CD14-positive monocyte (primary cell): ENCODE results near the gene IVD. TPM values are rescaled to one million over a fixed set of nuclear protein-coding genes. Genes with fewer than 3 reads are reported as not detected.
A peak's percentile ranks its signal among the peaks of the same experiment; 100 is the strongest.
"Not testable (repeated sequence)": the region's sequence is repeated elsewhere in the genome, so short reads cannot be mapped to it uniquely, and the experiment has no call there.

Experiments used
- DNase-seq, 3 donors: peaks; one replicate each; pipeline ENCODE4 v3.0.0-alpha.2; 2011 to 2022
- H2AFZ ChIP-seq: 2 replicates; pipeline ENCODE4 v1.6.0; 2012; ENCODE audit warnings: mild to moderate bottlenecking, low read depth, low read length, inconsistent platforms; ENCODE audit not compliant: insufficient read depth, poor library complexity, severe bottlenecking
- H3K27ac ChIP-seq, 2 donors: 1 replicate in 1 of 2; 2 replicates in 1 of 2; pipeline ENCODE4 v1.5.1; 2012 to 2013; ENCODE audit warnings: low read length in 2 of 2, control low read depth in 1 of 2, inconsistent platforms in 1 of 2, low read depth in 1 of 2, mild to moderate bottlenecking in 1 of 2
- H3K27me3 ChIP-seq, 2 donors: one replicate each; pipeline versions ENCODE4 v1.6.0 to v1.6.1; 2011 to 2013; ENCODE audit warnings: low read length in 2 of 2; ENCODE audit not compliant: control insufficient read depth in 2 of 2, insufficient read depth in 2 of 2
- H3K36me3 ChIP-seq, 2 donors: replicated peaks in 1 of 2; 1 replicate in 1 of 2; 2 replicates in 1 of 2; pipeline versions ENCODE4 v1.5.1 to v1.6.1; 2012 to 2013; ENCODE audit warnings: low read length in 2 of 2, control low read depth in 1 of 2, inconsistent platforms in 1 of 2, mild to moderate bottlenecking in 1 of 2; ENCODE audit not compliant: insufficient read depth in 2 of 2, control insufficient read depth in 1 of 2
- H3K4me1 ChIP-seq, 2 donors: 1 replicate in 1 of 2; 2 replicates in 1 of 2; pipeline versions ENCODE4 v1.5.1 to v1.6.1; 2012 to 2013; ENCODE audit warnings: low read length in 2 of 2, control low read depth in 1 of 2, inconsistent platforms in 1 of 2, mild to moderate bottlenecking in 1 of 2, moderate library complexity in 1 of 2; ENCODE audit not compliant: insufficient read depth in 2 of 2, control insufficient read depth in 1 of 2
- H3K4me2 ChIP-seq: replicated peaks from 2 replicates; pipeline ENCODE3; 2012; ENCODE audit warnings: low read length, moderate library complexity, mild to moderate bottlenecking; ENCODE audit not compliant: poor library complexity, severe bottlenecking; ENCODE audit errors: extremely low read depth
- H3K4me3 ChIP-seq, 3 experiments: fragments of 200-600 bp in 1 of 3; sonication (generic) in 1 of 3; replicated peaks in 1 of 3; 1 replicate in 2 of 3; 2 replicates in 1 of 3; pipeline ENCODE4 v1.5.1; 2011 to 2013; ENCODE audit warnings: low read length in 3 of 3, mild to moderate bottlenecking in 3 of 3, control low read depth in 2 of 3, low read depth in 2 of 3, inconsistent platforms in 1 of 3, moderate library complexity in 1 of 3
- H3K79me2 ChIP-seq: 2 replicates; pipeline ENCODE4 v1.6.0; 2012; ENCODE audit warnings: mild to moderate bottlenecking, control low read depth, inconsistent platforms, low read length, moderate library complexity; ENCODE audit not compliant: insufficient read depth
- H3K9ac ChIP-seq: 2 replicates; pipeline ENCODE4 v1.6.0; 2017; ENCODE audit warnings: low read length, mild to moderate bottlenecking; ENCODE audit not compliant: insufficient read depth, poor library complexity, severe bottlenecking
- H3K9me3 ChIP-seq, 2 donors: replicated peaks in 1 of 2; 1 replicate in 1 of 2; 2 replicates in 1 of 2; pipeline versions ENCODE4 v1.5.1 to v1.6.1; 2012 to 2013; ENCODE audit warnings: low read length in 2 of 2, control low read depth in 1 of 2; ENCODE audit not compliant: control insufficient read depth in 1 of 2, insufficient read depth in 1 of 2
- H4K20me1 ChIP-seq: 2 replicates; pipeline ENCODE4 v1.6.0; 2012; ENCODE audit warnings: mild to moderate bottlenecking, low read length, control low read depth, moderate library complexity; ENCODE audit not compliant: insufficient read depth
- H3K27ac Mint-ChIP-seq, 7 donors: one replicate each; pipeline ENCODE4 v1.8.0; 2020; ENCODE audit warnings: mild to moderate bottlenecking in 7 of 7, mixed read lengths in 7 of 7, moderate library complexity in 6 of 7, inconsistent platforms in 2 of 7
- H3K27me3 Mint-ChIP-seq, 3 donors: one replicate each; pipeline ENCODE4 v1.8.0; 2021 to 2022; ENCODE audit warnings: low read depth in 3 of 3, mild to moderate bottlenecking in 3 of 3, mixed read lengths in 3 of 3, moderate library complexity in 3 of 3, inconsistent platforms in 1 of 3
- H3K36me3 Mint-ChIP-seq, 2 donors: one replicate each; pipeline ENCODE4 v1.8.0; 2020; ENCODE audit warnings: mixed read lengths in 2 of 2, inconsistent platforms in 1 of 2, mild to moderate bottlenecking in 1 of 2
- H3K4me1 Mint-ChIP-seq: one replicate; pipeline ENCODE4 v1.8.0; 2020; ENCODE audit warnings: mild to moderate bottlenecking, mixed read lengths
- H3K4me3 Mint-ChIP-seq, 2 donors: one replicate each; pipeline ENCODE4 v1.8.0; 2020; ENCODE audit warnings: mild to moderate bottlenecking in 2 of 2, mixed read lengths in 2 of 2, moderate library complexity in 1 of 2
- H3K9me3 Mint-ChIP-seq, 7 donors: one replicate each; pipeline ENCODE4 v1.8.0; 2020 to 2022; ENCODE audit warnings: mixed read lengths in 7 of 7, mild to moderate bottlenecking in 6 of 7, moderate library complexity in 6 of 7, inconsistent platforms in 2 of 7
- WGBS: methylation state at CpG from one replicate; pipeline ENCODE4 v1.1.5; 2013; ENCODE audit warnings: missing lambda C conversion rate; ENCODE audit not compliant: insufficient coverage; 5-methylcytosine and 5-hydroxymethylcytosine counted together
- intact Hi-C, 2 donors: fragments of 100-400 bp; cut with micrococcal nuclease; formaldehyde crosslinking; loops; one replicate each; pipeline versions ENCODE4 v1.15.0 to v1.15.1; 2023
- polyA plus RNA-seq, 3 donors: library from polyadenylated mRNA; depleted of rRNA in 1 of 3; unstranded in 2 of 3; stranded (reverse) in 1 of 3; fragments of 300-500 nt in 2 of 3; fragments of >200 nt in 1 of 3; fragmentation: Illumina TruSeq in 2 of 3; gene quantifications; 1 replicate in 2 of 3; 2 replicates in 1 of 3; pipeline ENCODE4 v1.2.3, GENCODE V29; 2012 to 2021
- TF ChIP-seq, protein P1 (sequence below): fragments of 200-600 bp; IDR thresholded peaks from one replicate; pipeline ENCODE4 v1.8.0; 2022; ENCODE audit warnings: antibody characterized with exemption, mild to moderate bottlenecking

Gene IVD
- polyA plus RNA-seq, 3 donors: 28.6 to 46.3 (median 31.3) TPM

DNA sequence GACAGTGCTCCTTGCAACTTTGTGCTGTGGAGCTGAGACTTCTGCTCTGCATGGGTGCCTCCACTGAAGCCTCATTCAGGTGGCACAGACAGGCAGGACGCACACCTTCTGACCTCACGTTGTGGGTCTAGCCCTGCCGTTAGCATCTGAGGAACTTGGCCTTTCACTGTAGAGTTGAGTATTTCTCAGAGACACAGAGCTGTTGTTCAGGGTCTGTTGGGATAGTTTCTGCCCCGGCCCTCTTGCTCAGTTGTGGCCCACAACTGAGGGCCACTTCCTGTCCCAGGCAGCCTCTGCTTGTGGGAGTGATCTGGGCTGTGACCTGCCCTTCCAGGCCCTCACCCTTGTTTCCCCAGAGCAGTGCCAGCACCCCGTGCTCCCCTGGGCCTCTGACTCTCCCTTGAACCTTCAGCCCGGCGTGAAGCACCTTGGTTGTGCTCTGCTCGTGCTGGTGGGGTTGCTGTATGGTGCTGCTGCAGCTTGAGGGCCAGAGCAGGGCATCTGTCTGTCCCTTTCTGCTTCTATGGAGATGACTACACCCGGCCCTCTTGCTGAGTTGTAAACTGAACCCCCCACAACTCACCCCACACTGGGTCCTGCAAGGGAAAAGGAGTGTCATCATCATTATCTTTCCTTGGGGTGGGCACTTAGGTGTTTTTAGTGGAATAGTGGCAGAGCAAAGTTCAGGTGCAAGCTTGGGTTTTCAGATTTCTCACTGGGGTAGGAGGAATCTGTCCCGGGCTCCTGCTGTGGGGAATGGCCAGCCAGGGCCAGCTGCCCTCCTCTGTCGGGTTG lies 46.9 kb downstream of the IVD start:
- Mint-ChIP-seq H3K4me3 (no peak overlapping the region), H3K27me3 (peaks cover 0 to 5% (median 0%) of the 10 kb centered on the region in 3 donors), H3K9me3 (no peaks in the 10 kb centered on the region), H3K27ac (peak overlapping the region in 4 of 7 donors; percentile 26 to 48 (median 39)), H3K36me3 (peaks cover 5 to 6% of the 10 kb centered on the region in 2 donors), H3K4me1 (peaks cover 53% of the 10 kb centered on the region)
- Histone ChIP-seq H3K27me3 (no peaks in the 10 kb centered on the region), H3K4me1 (peaks cover 19 to 31% of the 10 kb centered on the region in 2 donors), H3K4me2 (no peak overlapping the region), H3K27ac (no peak overlapping the region), H4K20me1 (peaks cover 91% of the 10 kb centered on the region), H3K9me3 (no peaks in the 10 kb centered on the region), H3K4me3 (no peak overlapping the region), H3K36me3 (no peaks in the 10 kb centered on the region), H3K9ac (peak overlapping the region; percentile 10), H2AFZ (no peak overlapping the region), H3K79me2 (peaks cover 74% of the 10 kb centered on the region)
- intact Hi-C loops: no loop called here
- WGBS: 72% methylated on average over 5 of the region's 11 CpGs
- TF ChIP-seq, protein P1, sequence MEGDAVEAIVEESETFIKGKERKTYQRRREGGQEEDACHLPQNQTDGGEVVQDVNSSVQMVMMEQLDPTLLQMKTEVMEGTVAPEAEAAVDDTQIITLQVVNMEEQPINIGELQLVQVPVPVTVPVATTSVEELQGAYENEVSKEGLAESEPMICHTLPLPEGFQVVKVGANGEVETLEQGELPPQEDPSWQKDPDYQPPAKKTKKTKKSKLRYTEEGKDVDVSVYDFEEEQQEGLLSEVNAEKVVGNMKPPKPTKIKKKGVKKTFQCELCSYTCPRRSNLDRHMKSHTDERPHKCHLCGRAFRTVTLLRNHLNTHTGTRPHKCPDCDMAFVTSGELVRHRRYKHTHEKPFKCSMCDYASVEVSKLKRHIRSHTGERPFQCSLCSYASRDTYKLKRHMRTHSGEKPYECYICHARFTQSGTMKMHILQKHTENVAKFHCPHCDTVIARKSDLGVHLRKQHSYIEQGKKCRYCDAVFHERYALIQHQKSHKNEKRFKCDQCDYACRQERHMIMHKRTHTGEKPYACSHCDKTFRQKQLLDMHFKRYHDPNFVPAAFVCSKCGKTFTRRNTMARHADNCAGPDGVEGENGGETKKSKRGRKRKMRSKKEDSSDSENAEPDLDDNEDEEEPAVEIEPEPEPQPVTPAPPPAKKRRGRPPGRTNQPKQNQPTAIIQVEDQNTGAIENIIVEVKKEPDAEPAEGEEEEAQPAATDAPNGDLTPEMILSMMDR: no peak
- DNase-seq: no peak

DNA sequence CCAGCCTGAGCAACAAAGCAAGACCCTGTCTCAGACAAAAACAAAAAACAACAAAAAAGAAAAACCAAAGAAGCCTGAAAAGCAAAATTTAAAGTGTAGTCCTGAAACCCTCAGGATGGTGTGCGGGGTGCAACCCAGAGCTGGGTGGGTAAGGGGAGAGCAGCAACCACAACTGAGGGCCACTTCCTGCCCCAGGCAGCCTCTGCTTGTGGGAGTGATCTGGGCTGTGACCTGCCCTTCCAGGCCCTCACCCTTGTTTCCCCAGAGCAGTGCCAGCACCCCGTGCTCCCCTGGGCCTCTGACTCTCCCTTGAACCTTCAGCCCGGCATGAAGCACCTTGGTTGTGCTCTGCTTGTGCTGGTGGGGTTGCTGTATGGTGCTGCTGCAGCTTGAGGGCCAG lies 48.3 kb downstream of the IVD start:
- H3K4me3 ChIP-seq, H3K9me3 Mint-ChIP-seq, H3K27me3 ChIP-seq, H2AFZ ChIP-seq, H3K27me3 Mint-ChIP-seq, H3K9ac ChIP-seq, H3K9me3 ChIP-seq, H3K4me2 ChIP-seq, H3K36me3 ChIP-seq, DNase-seq, intact Hi-C loops: not testable (repeated sequence)
- Histone ChIP-seq H3K27ac (peak overlapping the region in 1 of 2 donors; percentile 6), H3K4me1 (peaks cover 19 to 31% of the 10 kb centered on the region in 2 donors), H3K79me2 (peaks cover 74% of the 10 kb centered on the region), H4K20me1 (peaks cover 87% of the 10 kb centered on the region)
- no CpG with 5 or more reads among the region's 3 CpGs for WGBS
- H3K36me3 Mint-ChIP-seq: peaks cover 6 to 14% of the 10 kb centered on the region in 2 donors
- H3K4me1 Mint-ChIP-seq: peaks cover 53% of the 10 kb centered on the region
- H3K4me3 Mint-ChIP-seq: peak overlapping the region; percentile 3 to 49
- peak overlapping the region in 3 of 7 donors; percentile 15 to 57 (median 16) for H3K27ac Mint-ChIP-seq
